HepG2 (cell line): ENCODE results near the gene S100P. TPM values are rescaled to one million over a fixed set of nuclear protein-coding genes. Genes with fewer than 3 reads are reported as not detected.
"Not testable (repeated sequence)": the region's sequence is repeated elsewhere in the genome, so short reads cannot be mapped to it uniquely, and the experiment has no call there.

Experiments used
- GATA4 ChIP-seq: sonication (generic); IDR thresholded peaks from 2 replicates; pipeline ENCODE4 v1.6.1; 2016; ENCODE audit warnings: antibody characterized with exemption, low read depth, borderline replicate concordance
- ISX ChIP-seq: sonication (generic); formaldehyde crosslinking; conservative IDR thresholded peaks from 2 replicates; pipeline ENCODE4 v1.5.0; 2020; ENCODE audit warnings: missing genetic modification reagents
- NFIC ChIP-seq: IDR thresholded peaks from 2 replicates; pipeline ENCODE4 v1.6.1; 2012; ENCODE audit warnings: mild to moderate bottlenecking, low read length, inconsistent platforms
- NFKBIZ ChIP-seq: IDR thresholded peaks from 2 replicates; pipeline ENCODE4 v1.6.1; 2018; ENCODE audit warnings: missing genetic modification reagents, missing compliant biosample characterization
- NR2F2 ChIP-seq: IDR thresholded peaks from 2 replicates; pipeline ENCODE4 v1.6.1; 2012; ENCODE audit warnings: low read depth, inconsistent platforms, borderline replicate concordance
- NR2F6 ChIP-seq, 2 experiments: IDR thresholded peaks; 2 replicates each; pipeline ENCODE4 v1.6.1; 2016; ENCODE audit warnings: antibody characterized with exemption in 1 of 2, mild to moderate bottlenecking in 1 of 2
- ONECUT2 ChIP-seq: sonication (generic); formaldehyde crosslinking; IDR thresholded peaks from 2 replicates; pipeline ENCODE4 v1.4.0; 2020; ENCODE audit warnings: missing genetic modification reagents
- POLR2A ChIP-seq, 2 experiments: IDR thresholded peaks; 2 replicates each; pipeline ENCODE4 v1.6.1; 2011; ENCODE audit warnings: low read depth in 2 of 2, low read length in 2 of 2, mild to moderate bottlenecking in 1 of 2, moderate library complexity in 1 of 2; ENCODE audit not compliant: insufficient read depth in 1 of 2
- SALL2 ChIP-seq: sonication (generic); formaldehyde crosslinking; IDR thresholded peaks from 2 replicates; pipeline ENCODE4 v1.8.1; 2023; ENCODE audit warnings: mild to moderate bottlenecking, missing genetic modification reagents, inconsistent platforms
- TMF1 ChIP-seq: sonication (generic); formaldehyde crosslinking; IDR thresholded peaks from 2 replicates; pipeline ENCODE4 v1.8.1; 2022; ENCODE audit warnings: low read depth, missing genetic modification reagents
- ZBTB3 ChIP-seq: sonication (generic); formaldehyde crosslinking; IDR thresholded peaks from 2 replicates; pipeline ENCODE4 v1.4.0; 2020; ENCODE audit warnings: low read depth, mild to moderate bottlenecking, moderate library complexity, missing genetic modification reagents, borderline replicate concordance
- ZBTB7B ChIP-seq: sonication (generic); formaldehyde crosslinking; IDR thresholded peaks from 2 replicates; pipeline ENCODE4 v1.4.0; 2020; ENCODE audit warnings: missing genetic modification reagents
- ZNF143 ChIP-seq: sonication (generic); formaldehyde crosslinking; IDR thresholded peaks from 2 replicates; pipeline ENCODE4 v1.4.0; 2020; ENCODE audit warnings: missing genetic modification reagents
- ZNF232 ChIP-seq: sonication (generic); formaldehyde crosslinking; IDR thresholded peaks from 2 replicates; pipeline ENCODE4 v1.4.0; 2020; ENCODE audit warnings: missing genetic modification reagents, borderline replicate concordance
- ZNF264 ChIP-seq: sonication (generic); formaldehyde crosslinking; IDR thresholded peaks from 2 replicates; pipeline ENCODE4 v1.4.0; 2020; ENCODE audit warnings: missing genetic modification reagents
- ZNF329 ChIP-seq: sonication (generic); formaldehyde crosslinking; IDR thresholded peaks from 2 replicates; pipeline ENCODE4 v1.9.0; 2021; ENCODE audit warnings: low read depth, mild to moderate bottlenecking, missing genetic modification reagents
- ZNF503 ChIP-seq: sonication (generic); formaldehyde crosslinking; IDR thresholded peaks from 2 replicates; pipeline ENCODE4 v1.4.0; 2020; ENCODE audit warnings: missing genetic modification reagents
- polyA plus RNA-seq, 8 experiments: library from polyadenylated mRNA; depleted of rRNA in 3 of 8; stranded (reverse) in 7 of 8; unstranded in 1 of 8; fragments of >200 nt; fragmentation: Illumina TruSeq in 4 of 8; extraction: Trizol in 4 of 8; gene quantifications; 2 replicates each; pipeline versions ENCODE4 v1.2.1 to v1.2.3, GENCODE V29; 2011 to 2016; ENCODE audit warnings: low read depth in 4 of 8, missing spikeins in 1 of 8, mixed read lengths in 1 of 8; ENCODE audit not compliant: insufficient read depth in 1 of 8
- total RNA-seq, 5 experiments: library from RNA; depleted of rRNA; stranded (reverse); fragments of >200 nt; fragmentation: Illumina TruSeq; extraction: Trizol; gene quantifications; 2 replicates each; pipeline ENCODE4 v1.2.3, GENCODE V29; 2016; ENCODE audit warnings: low read depth in 1 of 5
- TF ChIP-seq, protein P1 (sequence below): sonication (generic); formaldehyde crosslinking; IDR thresholded peaks from 2 replicates; pipeline ENCODE4; 2020; ENCODE audit warnings: missing genetic modification reagents, mild to moderate bottlenecking, borderline replicate concordance
- TF ChIP-seq, protein P2 (sequence below): IDR thresholded peaks from 2 replicates; pipeline ENCODE4 v1.6.1; 2016; ENCODE audit warnings: mild to moderate bottlenecking
- TF ChIP-seq, protein P3 (sequence below): sonication (generic); formaldehyde crosslinking; IDR thresholded peaks from 2 replicates; pipeline ENCODE4 v1.5.0; 2020; ENCODE audit warnings: mild to moderate bottlenecking, missing genetic modification reagents

Gene S100P
- total and polyA plus RNA-seq, 2 of the 13 experiments (the other 11 are each of a cell fraction or from before 2014, with no cell fraction given) = 278 to 1,649 TPM

DNA sequence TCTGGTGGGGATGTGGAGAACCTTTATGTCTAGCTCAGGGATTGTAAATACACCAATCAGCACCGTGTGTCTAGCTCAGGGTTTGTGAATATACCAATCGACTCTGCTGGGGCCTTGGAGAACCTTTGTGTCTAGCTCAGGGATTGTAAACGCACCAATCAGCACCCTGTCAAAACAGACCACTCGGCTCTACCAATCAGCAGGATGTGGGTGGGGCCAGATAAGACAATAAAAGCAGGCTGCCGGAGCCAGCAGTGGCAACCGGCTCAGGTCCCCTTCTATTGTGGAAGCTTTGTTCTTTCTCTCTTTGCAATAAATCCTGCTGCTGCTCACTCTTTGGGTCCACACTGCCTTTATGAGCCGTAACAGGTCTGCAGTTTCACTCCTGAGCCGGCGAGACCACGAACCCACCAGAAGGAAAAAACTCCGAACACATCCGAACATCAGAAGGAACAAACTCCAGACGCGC is 20.5 kb upstream of the S100P start (continued):
- TF ChIP-seq, protein P1, sequence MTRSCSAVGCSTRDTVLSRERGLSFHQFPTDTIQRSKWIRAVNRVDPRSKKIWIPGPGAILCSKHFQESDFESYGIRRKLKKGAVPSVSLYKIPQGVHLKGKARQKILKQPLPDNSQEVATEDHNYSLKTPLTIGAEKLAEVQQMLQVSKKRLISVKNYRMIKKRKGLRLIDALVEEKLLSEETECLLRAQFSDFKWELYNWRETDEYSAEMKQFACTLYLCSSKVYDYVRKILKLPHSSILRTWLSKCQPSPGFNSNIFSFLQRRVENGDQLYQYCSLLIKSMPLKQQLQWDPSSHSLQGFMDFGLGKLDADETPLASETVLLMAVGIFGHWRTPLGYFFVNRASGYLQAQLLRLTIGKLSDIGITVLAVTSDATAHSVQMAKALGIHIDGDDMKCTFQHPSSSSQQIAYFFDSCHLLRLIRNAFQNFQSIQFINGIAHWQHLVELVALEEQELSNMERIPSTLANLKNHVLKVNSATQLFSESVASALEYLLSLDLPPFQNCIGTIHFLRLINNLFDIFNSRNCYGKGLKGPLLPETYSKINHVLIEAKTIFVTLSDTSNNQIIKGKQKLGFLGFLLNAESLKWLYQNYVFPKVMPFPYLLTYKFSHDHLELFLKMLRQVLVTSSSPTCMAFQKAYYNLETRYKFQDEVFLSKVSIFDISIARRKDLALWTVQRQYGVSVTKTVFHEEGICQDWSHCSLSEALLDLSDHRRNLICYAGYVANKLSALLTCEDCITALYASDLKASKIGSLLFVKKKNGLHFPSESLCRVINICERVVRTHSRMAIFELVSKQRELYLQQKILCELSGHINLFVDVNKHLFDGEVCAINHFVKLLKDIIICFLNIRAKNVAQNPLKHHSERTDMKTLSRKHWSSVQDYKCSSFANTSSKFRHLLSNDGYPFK (CRISPR knock-in tag) = 0 out of 2 replicates have a peak, but pooled peaks have one; percentile 23
- TF ChIP-seq ZNF143 (CRISPR knock-in tag) (0 out of 2 replicates have a peak, but pooled peaks have one; percentile 1), ZNF329 (CRISPR knock-in tag) (peak; percentile 15; the same call in 1 of the 2 replicates), ZNF232 (CRISPR knock-in tag) (0 out of 2 replicates have a peak, but pooled peaks have one; percentile 29), GATA4 (peak; percentile 73; the same call in 1 of the 2 replicates), ZBTB3 (CRISPR knock-in tag) (peak; percentile 33; the same call in 1 of the 2 replicates), POLR2A (IDR thresholded peaks at IDR 0.05; ENCODE audit: insufficient read depth in 1 of 2, low read depth in 2 of 2, low read length in 2 of 2) (0 out of 4 replicates have a peak, but pooled peaks of 1 of the 2 experiments have one; percentile 53), NFKBIZ (CRISPR knock-in tag) (0 out of 2 replicates have a peak, but pooled peaks have one; percentile 10), ISX (CRISPR knock-in tag) (0 out of 2 replicates have a peak, but pooled peaks have one; percentile 78), ZNF264 (CRISPR knock-in tag) (0 out of 2 replicates have a peak, but pooled peaks have one; percentile 26), NR2F6 (IDR thresholded peaks at IDR 0.05) (0 out of 2 replicates have a peak, but pooled peaks have one; percentile 15), ZBTB7B (CRISPR knock-in tag) (0 out of 2 replicates have a peak, but pooled peaks have one; percentile 13), ONECUT2 (CRISPR knock-in tag) (0 out of 2 replicates have a peak, but pooled peaks have one; percentile 17), TMF1 (0 out of 2 replicates have a peak, but pooled peaks have one; percentile 51), NFIC (peak; percentile 50; the same call in 1 of the 2 replicates), NR2F2 (peak; percentile 28; the same call in 1 of the 2 replicates), SALL2 (CRISPR knock-in tag) (0 out of 2 replicates have a peak, but pooled peaks have one; percentile 1), ZNF503 (CRISPR knock-in tag) (peak; percentile 61)
- TF ChIP-seq, protein P2, sequence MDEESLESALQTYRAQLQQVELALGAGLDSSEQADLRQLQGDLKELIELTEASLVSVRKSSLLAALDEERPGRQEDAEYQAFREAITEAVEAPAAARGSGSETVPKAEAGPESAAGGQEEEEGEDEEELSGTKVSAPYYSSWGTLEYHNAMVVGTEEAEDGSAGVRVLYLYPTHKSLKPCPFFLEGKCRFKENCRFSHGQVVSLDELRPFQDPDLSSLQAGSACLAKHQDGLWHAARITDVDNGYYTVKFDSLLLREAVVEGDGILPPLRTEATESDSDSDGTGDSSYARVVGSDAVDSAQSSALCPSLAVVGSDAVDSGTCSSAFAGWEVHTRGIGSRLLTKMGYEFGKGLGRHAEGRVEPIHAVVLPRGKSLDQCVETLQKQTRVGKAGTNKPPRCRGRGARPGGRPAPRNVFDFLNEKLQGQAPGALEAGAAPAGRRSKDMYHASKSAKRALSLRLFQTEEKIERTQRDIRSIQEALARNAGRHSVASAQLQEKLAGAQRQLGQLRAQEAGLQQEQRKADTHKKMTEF = peak; percentile 64
- TF ChIP-seq NR2F6 (CRISPR knock-in tag; IDR thresholded peaks at IDR 0.05) = not testable (repeated sequence)
- TF ChIP-seq, protein P3, sequence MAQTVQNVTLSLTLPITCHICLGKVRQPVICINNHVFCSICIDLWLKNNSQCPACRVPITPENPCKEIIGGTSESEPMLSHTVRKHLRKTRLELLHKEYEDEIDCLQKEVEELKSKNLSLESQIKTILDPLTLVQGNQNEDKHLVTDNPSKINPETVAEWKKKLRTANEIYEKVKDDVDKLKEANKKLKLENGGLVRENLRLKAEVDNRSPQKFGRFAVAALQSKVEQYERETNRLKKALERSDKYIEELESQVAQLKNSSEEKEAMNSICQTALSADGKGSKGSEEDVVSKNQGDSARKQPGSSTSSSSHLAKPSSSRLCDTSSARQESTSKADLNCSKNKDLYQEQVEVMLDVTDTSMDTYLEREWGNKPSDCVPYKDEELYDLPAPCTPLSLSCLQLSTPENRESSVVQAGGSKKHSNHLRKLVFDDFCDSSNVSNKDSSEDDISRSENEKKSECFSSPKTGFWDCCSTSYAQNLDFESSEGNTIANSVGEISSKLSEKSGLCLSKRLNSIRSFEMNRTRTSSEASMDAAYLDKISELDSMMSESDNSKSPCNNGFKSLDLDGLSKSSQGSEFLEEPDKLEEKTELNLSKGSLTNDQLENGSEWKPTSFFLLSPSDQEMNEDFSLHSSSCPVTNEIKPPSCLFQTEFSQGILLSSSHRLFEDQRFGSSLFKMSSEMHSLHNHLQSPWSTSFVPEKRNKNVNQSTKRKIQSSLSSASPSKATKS (CRISPR knock-in tag) = 0 out of 2 replicates have a peak, but pooled peaks have one; percentile 30
